HG02759 (cell line): ENCODE data around the gene EEFSEC.
"Not testable (repeated sequence)": the region's sequence is repeated elsewhere in the genome, so short reads cannot be mapped to it uniquely, and the experiment has no call there.

Source experiments
- ATAC-seq: cut with Tn5 transposase; IDR thresholded peaks from one replicate; pipeline ENCODE4 v1.9.1; 2021; ENCODE audit warnings: mild to moderate bottlenecking, moderate library complexity; ENCODE audit not compliant: unreplicated experiment

Gene EEFSEC

GRCh38 chr3:128152419-128153155 lies 694 bp upstream of the EEFSEC start:
- ATAC-seq, result peak; percentile 43

GRCh38 chr3:128154354-128154753 lies 1.1 kb downstream of the EEFSEC start:
- ATAC-seq, result not testable (repeated sequence)

GRCh38 chr3:128155616-128156360 lies 2.5 kb downstream of the EEFSEC start:
- no peak for ATAC-seq

DNA sequence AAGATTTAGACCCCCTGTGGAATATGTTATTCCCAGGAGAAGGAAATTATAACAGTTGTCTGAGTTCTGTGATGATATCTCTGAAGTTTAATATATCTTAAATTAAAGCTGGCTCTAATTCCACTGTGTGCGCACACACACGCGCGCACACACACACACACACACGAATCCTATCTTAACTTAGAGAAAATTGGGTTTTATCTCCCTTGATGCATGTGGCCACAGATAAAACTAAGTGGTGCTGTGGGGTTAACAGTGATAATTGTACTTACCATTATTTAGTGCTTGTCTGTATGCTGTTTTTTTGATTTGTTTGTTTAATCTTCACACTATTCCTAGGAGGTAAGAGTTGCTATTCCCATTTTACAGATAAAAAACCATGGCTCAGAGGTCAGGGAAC lies 7.4 kb downstream of the EEFSEC start:
- ATAC-seq, result no peak

GRCh38 chr3:128163432-128163831 lies 10.2 kb downstream of the EEFSEC start:
- ATAC-seq, result no peak

DNA sequence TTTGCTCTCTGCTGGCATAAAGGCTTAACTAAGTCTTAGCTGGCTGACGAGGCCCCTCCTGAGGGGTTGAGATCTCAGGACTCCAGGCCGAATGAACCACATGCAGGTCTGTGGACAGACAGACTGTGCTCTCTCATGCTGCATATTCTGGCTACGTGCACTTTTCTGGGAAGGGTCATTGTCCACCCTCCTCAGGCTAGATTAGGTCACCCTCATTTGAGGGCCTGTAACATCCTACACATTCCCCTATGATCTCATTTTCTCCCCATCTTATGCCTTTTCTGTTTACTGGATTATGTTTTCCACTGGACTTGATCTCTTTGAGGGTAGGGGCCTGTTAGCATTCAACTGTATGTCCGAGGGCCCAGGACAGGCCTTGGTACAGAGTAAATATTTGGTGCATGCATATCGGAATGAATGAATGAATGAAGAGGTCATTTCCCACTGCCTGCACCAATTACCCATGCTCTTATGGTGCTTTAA lies 13.7 kb downstream of the EEFSEC start:
- ATAC-seq, result no peak

GRCh38 chr3:128167646-128167972 lies 14.3 kb downstream of the EEFSEC start:
- ATAC-seq, result no peak

GRCh38 chr3:128167973-128168674 lies 14.8 kb downstream of the EEFSEC start:
- ATAC-seq, result no peak

GRCh38 chr3:128168836-128169235 lies 15.6 kb downstream of the EEFSEC start:
- no peak for ATAC-seq

- no peak for ATAC-seq
Observed at GRCh38 chr3:128170866-128171516, 17.7 kb downstream of the EEFSEC start.

DNA sequence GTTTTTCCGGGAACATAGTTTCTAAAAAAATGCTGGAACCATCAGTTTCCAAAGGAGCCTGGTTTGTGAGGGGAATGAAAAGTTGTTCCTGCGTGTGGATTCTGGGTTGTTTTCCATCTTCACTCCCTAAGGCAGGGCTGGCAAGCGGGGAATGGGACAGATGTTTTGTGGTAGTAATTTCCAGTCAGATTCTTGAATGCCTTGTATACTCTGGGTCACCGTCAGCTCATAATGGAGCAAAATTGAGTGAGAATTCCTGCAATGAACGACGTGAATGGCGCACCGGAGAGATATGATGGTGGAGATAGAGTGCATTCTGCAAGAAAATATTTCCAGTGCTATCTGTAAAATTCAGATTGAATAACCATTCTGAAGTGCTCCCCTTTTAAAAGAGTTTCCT lies 19.9 kb downstream of the EEFSEC start:
- ATAC-seq, result no peak

- ATAC-seq, result no peak
Observed at GRCh38 chr3:128173849-128174248, 20.6 kb downstream of the EEFSEC start.

DNA sequence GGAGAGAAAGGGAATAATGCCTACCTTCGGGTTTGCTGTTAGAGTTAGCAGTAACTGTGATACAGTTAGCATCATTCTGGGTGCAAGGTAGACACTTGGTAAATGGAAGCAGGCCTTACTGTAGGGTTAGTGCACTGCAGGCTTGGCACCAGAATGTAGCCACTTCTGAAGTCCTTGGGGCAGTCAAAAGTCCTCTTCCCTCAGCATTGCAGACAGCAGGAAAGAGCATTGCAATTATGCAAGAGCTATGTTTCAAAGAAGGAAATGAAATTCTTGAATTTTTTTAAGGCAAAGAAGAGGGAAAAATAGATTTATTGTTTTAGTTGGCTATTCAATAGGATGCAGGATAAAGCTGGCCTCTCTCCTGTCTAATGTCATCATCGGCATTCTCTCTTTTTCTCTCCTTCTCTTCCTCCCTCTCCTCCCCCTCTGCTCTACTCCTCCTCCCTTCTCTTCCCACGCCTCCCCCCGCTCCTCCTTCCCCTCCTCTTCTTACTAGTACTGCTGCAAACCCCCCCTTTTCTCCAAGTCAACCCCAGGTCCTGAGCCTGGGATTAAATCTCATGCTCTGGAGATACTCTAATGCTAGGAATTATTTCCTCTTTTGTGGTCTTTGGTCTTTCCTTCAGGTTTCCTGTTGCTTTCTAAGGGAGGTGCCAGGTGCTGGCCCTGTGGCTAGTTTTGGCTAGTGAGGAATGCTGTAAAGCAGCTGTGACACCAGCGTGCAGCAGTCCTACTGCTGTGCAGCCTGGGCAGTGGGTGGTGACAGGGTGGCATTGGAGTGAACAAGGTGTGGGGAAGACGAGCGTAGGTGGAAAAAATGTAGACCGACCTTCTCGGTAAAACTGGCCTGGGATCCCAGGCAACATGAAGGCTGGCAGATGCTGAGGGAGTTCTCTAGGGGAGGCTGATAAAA lies 21.7 kb downstream of the EEFSEC start:
- ATAC-seq, result no peak

- no peak for ATAC-seq
Observed at GRCh38 chr3:128175768-128176167, 22.5 kb downstream of the EEFSEC start.

GRCh38 chr3:128176276-128176833 lies 23.1 kb downstream of the EEFSEC start:
- ATAC-seq, result no peak

GRCh38 chr3:128177865-128178264 lies 24.6 kb downstream of the EEFSEC start:
- ATAC-seq, result no peak

- ATAC-seq, result no peak
Observed at GRCh38 chr3:128178782-128179483, 25.7 kb downstream of the EEFSEC start.

- ATAC-seq, result no peak
Observed at GRCh38 chr3:128179484-128179819, 26.2 kb downstream of the EEFSEC start.

GRCh38 chr3:128180436-128180835 lies 27.2 kb downstream of the EEFSEC start:
- ATAC-seq, result no peak
